Fibroblast of lung (primary cell): ENCODE measurements around the gene MXI1. TPM values are rescaled to one million over a fixed set of nuclear protein-coding genes. Genes with fewer than 3 reads are reported as not detected.

Source experiments
- DNase-seq, 2 donors: peaks; one replicate each; pipeline versions ENCODE4 v3.0.0 to v3.0.0-alpha.2; 2010; ENCODE audit warnings: low read depth in 2 of 2
- H2AFZ ChIP-seq: 2 replicates; pipeline ENCODE4 v1.5.1; 2012; ENCODE audit warnings: low read length, control low read depth, inconsistent platforms
- H3K27ac ChIP-seq: 2 replicates; pipeline ENCODE4 v1.5.1; 2011; ENCODE audit warnings: low read length, control low read depth; ENCODE audit not compliant: insufficient read depth
- H3K27me3 ChIP-seq: 2 replicates; pipeline ENCODE4 v1.5.1; 2011; ENCODE audit warnings: mild to moderate bottlenecking, low read length; ENCODE audit not compliant: control insufficient read depth, insufficient read depth
- H3K36me3 ChIP-seq: 2 replicates; pipeline ENCODE4 v1.5.1; 2011; ENCODE audit warnings: low read length; ENCODE audit not compliant: control insufficient read depth, insufficient read depth
- H3K4me1 ChIP-seq: 2 replicates; pipeline ENCODE4 v1.5.1; 2011; ENCODE audit warnings: low read length; ENCODE audit not compliant: control insufficient read depth, insufficient read depth; ENCODE audit errors: extremely low read depth
- H3K4me2 ChIP-seq: 2 replicates; pipeline ENCODE4 v1.5.1; 2011; ENCODE audit warnings: low read length, control low read depth; ENCODE audit not compliant: insufficient read depth; ENCODE audit errors: extremely low read depth
- H3K4me3 ChIP-seq, 4 experiments: fragments of 200-600 bp in 1 of 4; sonication (generic) in 1 of 4; replicated peaks in 1 of 4; 2 replicates each; pipeline ENCODE4 v1.5.1; 2011 to 2016; ENCODE audit warnings: low read length in 4 of 4, low read depth in 3 of 4, mild to moderate bottlenecking in 3 of 4, control low read depth in 2 of 4, inconsistent platforms in 1 of 4, mixed read lengths in 1 of 4; ENCODE audit not compliant: insufficient read depth in 1 of 4; ENCODE audit errors: control extremely low read depth in 1 of 4
- H3K79me2 ChIP-seq: 2 replicates; pipeline ENCODE4 v1.5.1; 2012; ENCODE audit warnings: mild to moderate bottlenecking, low read length, inconsistent platforms; ENCODE audit not compliant: control insufficient read depth, insufficient read depth
- H3K9ac ChIP-seq: 2 replicates; pipeline ENCODE4 v1.5.1; 2011; ENCODE audit warnings: mild to moderate bottlenecking, low read length, control low read depth; ENCODE audit not compliant: insufficient read depth
- H3K9me3 ChIP-seq: 2 replicates; pipeline ENCODE4 v1.5.1; 2012; ENCODE audit warnings: low read depth, low read length; ENCODE audit not compliant: control insufficient read depth, insufficient read depth
- H4K20me1 ChIP-seq: 2 replicates; pipeline ENCODE4 v1.5.1; 2011; ENCODE audit warnings: low read length; ENCODE audit not compliant: control insufficient read depth, insufficient read depth; ENCODE audit errors: extremely low read depth
- EZH2 ChIP-seq: IDR thresholded peaks from 2 replicates; pipeline ENCODE4 v1.5.1; 2012; ENCODE audit warnings: low read length, control low read depth, mild to moderate bottlenecking; ENCODE audit errors: missing control alignments
- polyA plus RNA-seq, 2 donors: library from polyadenylated mRNA; depleted of rRNA in 1 of 2; stranded (reverse) in 1 of 2; unstranded in 1 of 2; fragments of >200 nt; gene quantifications; 2 replicates each; pipeline ENCODE4 v1.2.1, GENCODE V29; 2011 to 2012; ENCODE audit warnings: missing spikeins in 1 of 2
- total RNA-seq: library from RNA; depleted of rRNA; stranded (reverse); fragments of >200 nt; gene quantifications from 2 replicates; pipeline ENCODE4 v1.2.1, GENCODE V29; 2014
- TF ChIP-seq, protein P1 (sequence below), 2 donors: IDR thresholded peaks in 1 of 2; conservative IDR thresholded peaks in 1 of 2; 1 replicate in 1 of 2; 2 replicates in 1 of 2; pipeline ENCODE4 v1.5.1; 2011 to 2012; ENCODE audit warnings: low read length in 2 of 2, control low read depth in 1 of 2, inconsistent platforms in 1 of 2, low read depth in 1 of 2, mild to moderate bottlenecking in 1 of 2

The MXI1 gene
- total and polyA plus RNA-seq, 2 donors (not counting 1 experiment from before 2014, with no cell fraction given), result 18.7 to 40.1 TPM

DNA sequence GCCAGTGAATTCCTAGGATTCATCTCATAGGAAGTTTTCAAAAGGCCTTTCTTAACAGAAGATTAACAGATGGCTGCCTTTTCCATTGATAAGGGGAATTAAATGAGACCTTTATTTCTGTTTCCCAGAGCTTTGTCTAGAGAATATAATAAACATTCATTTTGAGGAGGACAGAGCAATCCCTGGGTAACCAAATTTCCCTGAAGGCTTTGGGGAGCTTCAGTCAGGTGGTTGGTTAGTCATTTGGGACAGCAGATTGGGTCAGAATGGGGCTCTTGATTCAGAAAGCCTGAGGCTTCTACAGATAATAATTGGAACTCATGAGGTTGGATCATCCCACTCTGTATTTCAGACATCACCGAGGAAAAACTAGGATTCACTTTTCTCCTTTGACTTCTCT, 21.8 kb downstream of the MXI1 start:
- no peak overlapping the region for H3K4me3 ChIP-seq
- no peaks in the 10 kb centered on the region for H3K9me3 ChIP-seq
- H3K36me3 ChIP-seq, result no peaks in the 10 kb centered on the region
- H4K20me1 ChIP-seq, result no peaks in the 10 kb centered on the region
- H3K27me3 ChIP-seq, result no peaks in the 10 kb centered on the region
- no peak overlapping the region for H2AFZ ChIP-seq
- DNase-seq, result no peak
- H3K79me2 ChIP-seq, result no peaks in the 10 kb centered on the region
- H3K9ac ChIP-seq, result no peak overlapping the region
- H3K4me1 ChIP-seq, result peaks cover 2% of the 10 kb centered on the region
- no peak for TF ChIP-seq EZH2
- TF ChIP-seq, protein P1, sequence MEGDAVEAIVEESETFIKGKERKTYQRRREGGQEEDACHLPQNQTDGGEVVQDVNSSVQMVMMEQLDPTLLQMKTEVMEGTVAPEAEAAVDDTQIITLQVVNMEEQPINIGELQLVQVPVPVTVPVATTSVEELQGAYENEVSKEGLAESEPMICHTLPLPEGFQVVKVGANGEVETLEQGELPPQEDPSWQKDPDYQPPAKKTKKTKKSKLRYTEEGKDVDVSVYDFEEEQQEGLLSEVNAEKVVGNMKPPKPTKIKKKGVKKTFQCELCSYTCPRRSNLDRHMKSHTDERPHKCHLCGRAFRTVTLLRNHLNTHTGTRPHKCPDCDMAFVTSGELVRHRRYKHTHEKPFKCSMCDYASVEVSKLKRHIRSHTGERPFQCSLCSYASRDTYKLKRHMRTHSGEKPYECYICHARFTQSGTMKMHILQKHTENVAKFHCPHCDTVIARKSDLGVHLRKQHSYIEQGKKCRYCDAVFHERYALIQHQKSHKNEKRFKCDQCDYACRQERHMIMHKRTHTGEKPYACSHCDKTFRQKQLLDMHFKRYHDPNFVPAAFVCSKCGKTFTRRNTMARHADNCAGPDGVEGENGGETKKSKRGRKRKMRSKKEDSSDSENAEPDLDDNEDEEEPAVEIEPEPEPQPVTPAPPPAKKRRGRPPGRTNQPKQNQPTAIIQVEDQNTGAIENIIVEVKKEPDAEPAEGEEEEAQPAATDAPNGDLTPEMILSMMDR (conservative IDR thresholded peaks at IDR 0.05 in 1 of 2, IDR thresholded peaks at IDR 0.05 in 1 of 2; ENCODE audit: low read depth in 1 of 2, low read length in 2 of 2), result no peak
- no peak overlapping the region for H3K27ac ChIP-seq
- H3K4me2 ChIP-seq, result no peak overlapping the region

DNA sequence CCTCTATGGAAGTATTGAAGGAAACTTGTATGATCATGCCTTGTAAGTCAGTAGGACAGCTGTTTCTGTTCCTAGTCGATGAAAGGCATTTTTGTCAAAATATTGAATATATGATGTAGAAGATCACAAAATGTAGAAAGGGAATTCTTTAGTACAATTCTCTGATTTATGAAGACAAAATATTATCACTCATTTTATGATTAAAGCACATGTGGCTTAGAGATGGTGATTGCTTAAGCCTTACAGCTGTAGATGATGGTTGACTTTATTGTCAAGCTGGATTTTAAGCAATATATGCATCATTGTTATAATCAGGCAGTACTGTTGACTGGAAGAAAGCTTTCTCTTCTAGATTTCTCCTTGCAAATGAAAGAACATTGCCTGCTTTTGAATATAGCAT, 26.4 kb downstream of the MXI1 start:
- H3K36me3 ChIP-seq, result no peaks in the 10 kb centered on the region
- no peak for DNase-seq
- no peaks in the 10 kb centered on the region for H3K27me3 ChIP-seq
- H3K4me3 ChIP-seq, result no peak overlapping the region
- no peaks in the 10 kb centered on the region for H3K4me1 ChIP-seq
- no peak overlapping the region for H3K27ac ChIP-seq
- H3K9ac ChIP-seq, result no peak overlapping the region
- no peaks in the 10 kb centered on the region for H3K9me3 ChIP-seq
- H3K4me2 ChIP-seq, result no peak overlapping the region
- no peaks in the 10 kb centered on the region for H3K79me2 ChIP-seq
- H4K20me1 ChIP-seq, result no peaks in the 10 kb centered on the region
- TF ChIP-seq EZH2, result no peak
- TF ChIP-seq, protein P1 (conservative IDR thresholded peaks at IDR 0.05 in 1 of 2, IDR thresholded peaks at IDR 0.05 in 1 of 2; ENCODE audit: low read depth in 1 of 2, low read length in 2 of 2), result no peak
- H2AFZ ChIP-seq, result no peak overlapping the region

DNA sequence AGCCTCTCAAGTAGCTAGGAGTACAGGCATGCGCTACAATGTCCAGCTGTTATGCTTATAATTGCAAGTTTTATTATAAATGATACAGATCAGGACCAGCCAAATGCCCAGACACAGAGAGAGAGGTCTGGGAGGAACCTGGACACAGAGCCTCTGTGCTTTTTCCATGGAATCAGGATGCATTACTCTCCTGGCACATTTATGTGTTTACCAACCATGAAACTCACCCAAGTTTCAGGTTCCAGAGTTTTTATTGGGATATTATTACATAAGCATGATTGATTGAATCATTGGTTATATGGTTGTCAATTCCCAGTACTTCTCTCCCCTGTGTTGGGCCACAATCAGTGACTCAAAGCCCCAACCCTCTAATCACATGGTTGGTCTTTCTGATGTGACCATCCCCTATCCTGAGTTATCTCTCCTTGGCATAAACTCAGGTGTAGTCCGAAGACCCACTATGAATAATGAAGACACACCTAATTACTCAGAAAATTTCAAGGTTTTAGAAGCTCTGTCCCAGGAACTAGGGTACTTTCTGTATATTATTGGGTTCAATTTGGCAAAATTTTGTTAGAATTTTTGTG, 30.6 kb downstream of the MXI1 start:
- Histone ChIP-seq H3K36me3 (no peaks in the 10 kb centered on the region), H3K4me1 (no peaks in the 10 kb centered on the region), H2AFZ (no peak overlapping the region), H4K20me1 (no peaks in the 10 kb centered on the region), H3K4me3 (no peak overlapping the region), H3K4me2 (no peak overlapping the region), H3K27me3 (no peaks in the 10 kb centered on the region), H3K27ac (no peak overlapping the region), H3K79me2 (no peaks in the 10 kb centered on the region), H3K9me3 (no peaks in the 10 kb centered on the region), H3K9ac (no peak overlapping the region)
- no peak for DNase-seq
- TF ChIP-seq EZH2, result no peak
- TF ChIP-seq, protein P1 (conservative IDR thresholded peaks at IDR 0.05 in 1 of 2, IDR thresholded peaks at IDR 0.05 in 1 of 2; ENCODE audit: low read depth in 1 of 2, low read length in 2 of 2), result no peak
